ENCODE data around the gene TRIM8.

DNA sequence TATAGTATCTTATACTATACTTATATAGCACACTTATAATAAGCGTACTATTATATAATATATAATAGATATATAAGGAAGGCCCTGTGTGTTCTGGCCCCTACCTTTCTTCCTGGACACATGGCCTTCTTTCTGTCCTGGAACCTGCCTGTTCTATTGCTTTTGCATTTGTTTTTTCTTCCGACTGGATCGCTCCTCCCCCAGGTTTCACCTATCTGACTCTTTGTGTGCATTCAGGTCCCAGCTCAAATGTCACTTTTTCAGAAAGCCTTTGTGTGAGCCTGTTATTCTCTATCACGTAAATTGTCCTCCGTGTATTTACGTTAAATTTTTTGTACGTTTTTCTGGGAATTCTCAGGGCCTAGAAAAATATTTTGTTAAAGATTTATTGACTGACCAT lies 2.9 kb upstream of the TRIM8 start:
- TF ChIP-seq, protein P1, sequence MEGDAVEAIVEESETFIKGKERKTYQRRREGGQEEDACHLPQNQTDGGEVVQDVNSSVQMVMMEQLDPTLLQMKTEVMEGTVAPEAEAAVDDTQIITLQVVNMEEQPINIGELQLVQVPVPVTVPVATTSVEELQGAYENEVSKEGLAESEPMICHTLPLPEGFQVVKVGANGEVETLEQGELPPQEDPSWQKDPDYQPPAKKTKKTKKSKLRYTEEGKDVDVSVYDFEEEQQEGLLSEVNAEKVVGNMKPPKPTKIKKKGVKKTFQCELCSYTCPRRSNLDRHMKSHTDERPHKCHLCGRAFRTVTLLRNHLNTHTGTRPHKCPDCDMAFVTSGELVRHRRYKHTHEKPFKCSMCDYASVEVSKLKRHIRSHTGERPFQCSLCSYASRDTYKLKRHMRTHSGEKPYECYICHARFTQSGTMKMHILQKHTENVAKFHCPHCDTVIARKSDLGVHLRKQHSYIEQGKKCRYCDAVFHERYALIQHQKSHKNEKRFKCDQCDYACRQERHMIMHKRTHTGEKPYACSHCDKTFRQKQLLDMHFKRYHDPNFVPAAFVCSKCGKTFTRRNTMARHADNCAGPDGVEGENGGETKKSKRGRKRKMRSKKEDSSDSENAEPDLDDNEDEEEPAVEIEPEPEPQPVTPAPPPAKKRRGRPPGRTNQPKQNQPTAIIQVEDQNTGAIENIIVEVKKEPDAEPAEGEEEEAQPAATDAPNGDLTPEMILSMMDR (IDR thresholded peaks at IDR 0.05) = no peak
- no peak for TF ChIP-seq POLR2A (IDR thresholded peaks at IDR 0.05)
